ENCODE results near the gene SNRPD3. TPM values are rescaled to one million over a fixed set of nuclear protein-coding genes. Genes with fewer than 3 reads are reported as not detected.
"Not testable (repeated sequence)": the region's sequence is repeated elsewhere in the genome, so short reads cannot be mapped to it uniquely, and the experiment has no call there.

SNRPD3 gene
- total RNA-seq, 1 donor from 2014 or later = 125 TPM

- Histone ChIP-seq H3K4me1 (peaks cover 11% of the 10 kb centered on the region), H3K27me3 (no peaks in the 10 kb centered on the region), H3K27ac (no peak overlapping the region), H3K4me3 (no peak overlapping the region), H3K9me3 (no peaks in the 10 kb centered on the region), H3K36me3 (no peaks in the 10 kb centered on the region)
- no peak for DNase-seq (ENCODE audit: extremely low spot score in 2 of 2)
- intact Hi-C loops (cut with DNase I) = no loop called here
- no peak for TF ChIP-seq POLR2AphosphoS5 (IDR thresholded peaks at IDR 0.05; ENCODE audit: insufficient read depth in 1 of 2, low read depth in 1 of 2)
- no peak for TF ChIP-seq CTCF (IDR thresholded peaks at IDR 0.05)
- no peak for TF ChIP-seq POLR2A (IDR thresholded peaks at IDR 0.05)
These were observed 43.7 kb downstream of the SNRPD3 start for GRCh38 chr22:24599514-24599913.

GRCh38 chr22:24599958-24600715 is 44.3 kb downstream of the SNRPD3 start:
- DNase-seq (ENCODE audit: extremely low spot score in 2 of 2); H3K27ac ChIP-seq; H3K9me3 ChIP-seq; H3K4me3 ChIP-seq; H3K27me3 ChIP-seq; intact Hi-C loops (cut with DNase I); H3K36me3 ChIP-seq: not testable (repeated sequence)
- peaks cover 11% of the 10 kb centered on the region for H3K4me1 ChIP-seq

- DNase-seq (ENCODE audit: extremely low spot score in 2 of 2) = no peak
- peaks cover 11% of the 10 kb centered on the region for H3K4me1 ChIP-seq
- intact Hi-C loops (cut with DNase I) = no loop called here
- TF ChIP-seq CTCF (IDR thresholded peaks at IDR 0.05) = no peak
- H3K4me3 ChIP-seq = no peak overlapping the region
- H3K27me3 ChIP-seq = no peaks in the 10 kb centered on the region
- no peaks in the 10 kb centered on the region for H3K9me3 ChIP-seq
- H3K27ac ChIP-seq = no peak overlapping the region
- H3K36me3 ChIP-seq = no peaks in the 10 kb centered on the region
These were observed 45.7 kb downstream of the SNRPD3 start for GRCh38 chr22:24601217-24602104.

GRCh38 chr22:24602105-24602749 is 46.4 kb downstream of the SNRPD3 start:
- DNase-seq (ENCODE audit: extremely low spot score in 2 of 2); intact Hi-C loops (cut with DNase I); H3K27ac ChIP-seq: not testable (repeated sequence)

GRCh38 chr22:24602847-24603769 is 47.3 kb downstream of the SNRPD3 start, which contains the start of gene GGT1:
Gene GGT1 (plus strand): TSS chr22:24603193. CDS start chr22:24611082, 7,889 bp downstream.
- H3K36me3 ChIP-seq; intact Hi-C loops (cut with DNase I); H3K9me3 ChIP-seq; DNase-seq (ENCODE audit: extremely low spot score in 2 of 2); H3K4me3 ChIP-seq; H3K27me3 ChIP-seq; H3K27ac ChIP-seq: not testable (repeated sequence)
- peaks cover 11% of the 10 kb centered on the region for H3K4me1 ChIP-seq

More at GRCh38 chr22:24602105-24602749, 46.4 kb downstream of the SNRPD3 start:
- peaks cover 11% of the 10 kb centered on the region for H3K4me1 ChIP-seq
- H3K27me3 ChIP-seq, H3K36me3 ChIP-seq, H3K4me3 ChIP-seq, H3K9me3 ChIP-seq: not testable (repeated sequence)

GRCh38 chr22:24603770-24604629 is 48.2 kb downstream of the SNRPD3 start:
- intact Hi-C loops (cut with DNase I); H3K4me3 ChIP-seq; H3K27me3 ChIP-seq; H3K36me3 ChIP-seq; H3K9me3 ChIP-seq; DNase-seq (ENCODE audit: extremely low spot score in 2 of 2); H3K27ac ChIP-seq: not testable (repeated sequence)
- peaks cover 11% of the 10 kb centered on the region for H3K4me1 ChIP-seq

- DNase-seq (ENCODE audit: extremely low spot score in 2 of 2); intact Hi-C loops (cut with DNase I); H3K27me3 ChIP-seq; H3K27ac ChIP-seq; H3K36me3 ChIP-seq; H3K4me3 ChIP-seq; H3K9me3 ChIP-seq: not testable (repeated sequence)
- peaks cover 11% of the 10 kb centered on the region for H3K4me1 ChIP-seq
These were observed 50.5 kb downstream of the SNRPD3 start for GRCh38 chr22:24606340-24606739.

GRCh38 chr22:24607429-24607983 is 51.7 kb downstream of the SNRPD3 start:
- peak overlapping the region in 1 of 2 donors; percentile 8 for H3K4me3 ChIP-seq
- H3K27ac ChIP-seq = not testable (repeated sequence)

GRCh38 chr22:24608327-24608726 is 52.5 kb downstream of the SNRPD3 start:
- H3K4me1 ChIP-seq; intact Hi-C loops (cut with DNase I); H3K27me3 ChIP-seq; H3K9me3 ChIP-seq; H3K4me3 ChIP-seq; H3K36me3 ChIP-seq; H3K27ac ChIP-seq; DNase-seq (ENCODE audit: extremely low spot score in 2 of 2): not testable (repeated sequence)

More at GRCh38 chr22:24607429-24607983, 51.7 kb downstream of the SNRPD3 start:
- H3K4me1 ChIP-seq = peaks cover 11% of the 10 kb centered on the region
- H3K36me3 ChIP-seq; H3K9me3 ChIP-seq; H3K27me3 ChIP-seq; intact Hi-C loops (cut with DNase I): not testable (repeated sequence)
- DNase-seq (ENCODE audit: extremely low spot score in 2 of 2) = peak in 1 of 2 donors; percentile 90
